NCI-H2196 treated with DMSO at 0.1 percent for 48 hours (cell line): ENCODE results near the gene SPATA9.
"Not testable (repeated sequence)": the region's sequence is repeated elsewhere in the genome, so short reads cannot be mapped to it uniquely, and the experiment has no call there.

ENCODE experiments used
- DNase-seq: peaks from one replicate; lab custom pipeline; 2025; ENCODE audit not compliant: unreplicated experiment; lab: John Stamatoyannopoulos, UW

SPATA9 gene

GRCh38 chr5:95646569-95647431, 36.0 kb downstream of the SPATA9 start, which contains the start of gene RFESD:
TSS of gene RFESD (plus strand) at chr5:95646777. CDS start at chr5:95652272, 5,495 bp downstream.
- peak; percentile 83 for DNase-seq

DNA sequence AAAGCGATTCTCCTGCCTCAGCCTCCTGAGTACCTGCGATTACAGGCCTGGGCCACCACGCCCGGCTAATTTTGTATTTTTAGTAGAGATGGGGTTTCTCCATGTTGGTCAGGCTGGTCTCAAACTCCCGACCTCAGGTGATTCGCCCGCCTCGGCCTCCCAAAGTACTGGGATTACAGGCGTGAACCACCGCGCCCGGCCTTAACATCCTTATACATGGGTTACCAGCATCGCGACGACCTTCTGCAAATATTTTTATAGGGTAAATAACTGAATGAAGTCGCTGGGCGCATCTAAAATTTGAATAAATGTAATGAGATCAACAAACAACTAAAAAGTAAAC, 36.6 kb downstream of the SPATA9 start:
- DNase-seq, result not testable (repeated sequence)

GRCh38 chr5:95644351-95645042, 38.3 kb downstream of the SPATA9 start:
- no peak for DNase-seq

- DNase-seq, result no peak
Observed at GRCh38 chr5:95643152-95643551, 39.6 kb downstream of the SPATA9 start.

GRCh38 chr5:95641741-95642220, 41.0 kb downstream of the SPATA9 start:
- no peak for DNase-seq

GRCh38 chr5:95638632-95639031, 44.2 kb downstream of the SPATA9 start:
- DNase-seq, result no peak

DNA sequence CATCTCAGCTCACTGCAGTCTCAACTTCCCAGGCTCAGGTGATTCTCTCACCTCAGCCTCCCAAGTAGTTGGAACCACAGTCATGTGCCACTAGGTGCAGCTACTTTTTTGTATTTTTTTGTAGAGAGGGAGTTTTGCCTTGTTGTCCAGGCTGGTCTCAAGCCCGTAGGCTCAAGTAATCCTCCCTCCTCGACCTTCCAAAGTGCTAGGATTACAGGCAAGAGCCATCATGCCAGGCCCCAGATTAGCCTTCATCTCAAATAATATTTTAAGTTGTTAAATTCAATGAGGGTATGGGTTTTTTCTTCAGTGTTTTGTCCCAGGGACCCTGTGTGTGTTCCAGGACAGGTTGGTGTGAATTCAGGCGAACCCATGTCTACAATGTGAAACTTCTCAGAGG, 48.7 kb downstream of the SPATA9 start:
- no peak for DNase-seq

GRCh38 chr5:95633671-95634070, 49.1 kb downstream of the SPATA9 start:
- DNase-seq, result no peak

DNA sequence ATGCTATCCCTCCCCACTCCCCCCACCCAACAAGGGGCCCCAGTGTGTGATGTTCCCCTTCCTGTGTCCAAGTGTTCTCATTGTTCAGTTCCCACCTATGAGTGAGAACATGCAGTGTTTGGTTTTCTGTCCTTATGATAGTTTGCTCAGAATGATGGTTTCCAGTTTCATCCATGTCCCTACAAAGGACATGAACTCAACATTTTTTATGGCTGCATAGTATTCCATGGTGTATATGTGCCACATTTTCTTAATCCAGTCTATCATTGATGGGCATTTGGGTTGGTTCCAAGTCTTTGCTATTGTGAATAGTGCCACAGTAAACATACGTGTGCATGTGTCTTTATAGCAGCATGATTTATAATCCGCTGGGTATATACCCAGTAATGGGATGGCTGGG, 49.8 kb downstream of the SPATA9 start:
- not testable (repeated sequence) for DNase-seq

GRCh38 chr5:95631991-95632675, 50.7 kb downstream of the SPATA9 start:
- DNase-seq, result no peak

- DNase-seq, result no peak
Observed at GRCh38 chr5:95631255-95631958, 51.4 kb downstream of the SPATA9 start.

DNA sequence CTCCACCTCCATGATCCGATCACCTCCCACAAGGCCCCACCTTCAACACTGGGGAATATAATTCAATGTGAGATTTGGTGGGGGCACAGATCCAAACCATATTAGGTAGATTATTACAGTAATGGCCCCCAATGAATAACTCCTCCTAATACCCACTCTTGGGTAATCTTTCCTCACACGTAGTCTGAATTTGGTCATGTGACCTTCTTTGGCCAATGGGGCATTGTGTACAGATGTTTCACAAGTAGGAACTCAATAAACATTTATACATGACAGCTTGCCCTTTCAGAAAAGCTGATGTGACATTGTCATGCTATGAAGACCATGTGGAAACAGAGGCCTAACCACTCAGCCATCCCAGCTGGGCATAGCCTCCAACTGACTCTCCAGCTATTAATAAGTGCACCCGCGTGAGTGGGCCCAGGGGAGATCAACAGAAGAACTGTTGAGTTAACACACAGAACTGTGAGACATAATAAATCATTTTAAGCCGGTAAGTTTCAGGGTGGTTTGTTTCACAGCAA, 52.3 kb downstream of the SPATA9 start:
- DNase-seq, result no peak

DNA sequence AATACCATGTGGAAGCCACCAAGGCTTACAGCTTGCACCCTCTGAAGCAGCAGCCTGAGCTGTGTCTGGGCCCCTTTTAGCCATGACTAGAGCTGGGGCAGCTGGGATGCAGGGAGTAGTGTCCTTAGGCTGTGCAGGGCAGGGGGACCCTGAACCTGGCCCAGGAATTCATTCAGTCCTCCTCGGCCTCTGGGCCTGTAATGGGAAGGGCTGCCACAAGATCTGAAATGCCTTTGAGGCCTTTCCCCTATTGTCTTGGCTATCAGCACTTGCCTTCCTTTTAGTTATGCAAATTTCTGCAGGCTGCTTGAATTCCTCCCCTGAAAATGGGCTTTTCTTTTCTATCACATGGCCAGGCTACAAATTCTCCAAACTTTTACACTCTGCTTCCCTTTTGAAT, 53.9 kb downstream of the SPATA9 start:
- DNase-seq, result no peak

- DNase-seq, result no peak
Observed at GRCh38 chr5:95627971-95628810, 54.6 kb downstream of the SPATA9 start.

DNA sequence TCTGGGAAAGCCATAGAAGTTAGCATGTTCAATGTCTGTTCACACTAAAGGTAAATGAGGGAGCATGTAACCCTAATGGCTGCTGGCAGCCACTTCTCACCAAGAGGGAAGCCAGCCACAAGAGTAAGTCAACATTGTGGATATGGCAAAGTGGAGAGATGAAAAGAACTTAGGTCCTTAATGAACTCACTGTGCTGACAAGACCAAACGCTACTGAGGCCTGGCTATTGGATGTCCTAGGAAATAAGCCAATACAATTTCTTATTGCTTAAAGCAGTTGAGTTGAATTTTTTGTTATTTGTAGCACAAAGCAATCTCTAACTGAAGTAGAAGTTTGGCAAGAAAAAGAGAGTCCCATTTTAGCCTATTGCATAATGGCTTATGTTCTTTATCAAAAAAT, 56.1 kb downstream of the SPATA9 start:
- DNase-seq, result no peak

GRCh38 chr5:95624368-95624767, 58.4 kb downstream of the SPATA9 start:
- no peak for DNase-seq

DNA sequence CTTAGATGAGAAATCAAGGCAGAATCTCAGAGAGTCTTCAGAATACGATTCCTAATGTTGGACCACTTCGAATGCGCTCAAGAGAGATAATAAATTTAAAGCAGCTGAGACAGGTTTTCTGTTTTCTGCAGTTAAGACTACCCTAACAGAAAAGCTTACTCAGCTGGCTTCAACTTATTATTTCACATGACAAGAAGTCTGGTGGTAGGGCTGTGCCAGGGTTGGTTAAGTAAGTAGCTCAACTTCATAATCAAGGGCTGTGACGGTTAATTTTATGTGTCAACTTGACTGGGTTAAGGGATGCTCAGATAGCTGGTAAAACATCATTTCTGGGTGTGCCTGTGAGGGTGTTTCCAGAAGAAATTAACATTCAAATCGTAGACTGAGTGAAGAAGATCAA, 59.1 kb downstream of the SPATA9 start:
- no peak for DNase-seq

DNA sequence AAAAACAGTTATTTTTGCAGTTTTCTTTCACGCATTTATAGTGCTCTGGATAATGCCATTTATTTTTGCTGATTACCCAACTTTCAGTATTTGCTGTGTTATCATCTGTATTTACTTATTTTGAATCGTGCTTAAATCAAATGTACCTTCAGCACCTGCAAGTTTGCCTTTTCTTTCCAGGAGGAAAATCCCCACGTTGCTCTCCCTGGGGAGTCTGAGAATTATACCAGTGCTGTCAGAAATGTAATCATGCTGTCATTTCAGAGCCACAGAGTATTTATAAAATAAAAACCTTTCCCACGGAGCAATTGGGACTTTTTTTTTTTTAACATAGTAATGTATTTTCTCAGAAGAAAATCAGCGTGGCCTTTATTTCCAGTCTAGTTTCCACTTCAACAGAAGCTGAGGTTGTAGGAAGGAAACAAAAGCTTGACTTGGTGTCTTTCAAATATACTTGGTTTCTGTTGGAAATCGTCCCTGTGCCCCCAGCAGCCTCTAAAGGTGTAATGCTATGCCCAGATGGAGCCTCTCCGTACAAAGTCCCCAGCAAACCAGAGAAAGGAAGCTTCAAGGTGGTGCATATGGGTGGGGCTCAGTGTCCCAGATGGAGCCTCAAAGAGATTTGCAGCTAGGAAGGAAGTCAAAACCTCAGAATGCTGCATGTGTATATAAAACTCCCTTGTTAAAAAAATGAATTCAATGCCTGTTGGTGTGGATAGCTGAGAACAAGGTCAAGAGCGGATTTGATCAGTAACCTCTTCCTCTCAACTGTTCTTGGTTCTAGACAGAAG, 60.8 kb downstream of the SPATA9 start:
- DNase-seq, result no peak
